K562 (cell line): ENCODE results near the gene TPD52L1. TPM values are rescaled to one million over a fixed set of nuclear protein-coding genes. Genes with fewer than 3 reads are reported as not detected.
A peak's percentile ranks its signal among the peaks of the same experiment; 100 is the strongest.

ENCODE experiments used
- ATF1 ChIP-seq, 2 experiments: fragments of 450-650 bp in 1 of 2; IDR thresholded peaks; 2 replicates each; pipeline ENCODE4 v1.6.1; 2016; ENCODE audit warnings: missing compliant biosample characterization in 1 of 2, missing genetic modification characterization in 1 of 2
- CBX3 ChIP-seq, 2 experiments: IDR thresholded peaks; 1 replicate in 1 of 2; 2 replicates in 1 of 2; pipeline ENCODE4 v1.6.1; 2012; ENCODE audit warnings: inconsistent platforms in 2 of 2, low read length in 2 of 2, borderline replicate concordance in 1 of 2, control low read depth in 1 of 2
- CC2D1A ChIP-seq: fragments of 450-650 bp; IDR thresholded peaks from 2 replicates; pipeline ENCODE4 v1.6.1; 2017; ENCODE audit warnings: mild to moderate bottlenecking
- CEBPG ChIP-seq, 3 experiments: fragments of 200-800 bp in 1 of 3; sonication (Bioruptor generic) in 1 of 3; sonication (generic) in 1 of 3; formaldehyde crosslinking in 1 of 3; IDR thresholded peaks in 2 of 3; conservative IDR thresholded peaks in 1 of 3; 2 replicates each; pipeline versions ENCODE4 v1.6.1 to v1.8.0; 2016 to 2022; ENCODE audit warnings: missing compliant biosample characterization in 2 of 3, missing genetic modification characterization in 2 of 3, mild to moderate bottlenecking in 1 of 3, missing genetic modification reagents in 1 of 3
- ELF1 ChIP-seq: fragments of 200-800 bp; sonication (Bioruptor generic); IDR thresholded peaks from 2 replicates; pipeline ENCODE4 v1.6.1; 2016; ENCODE audit warnings: missing genetic modification characterization, missing compliant biosample characterization
- TCF7 ChIP-seq: sonication (generic); IDR thresholded peaks from 2 replicates; pipeline ENCODE4 v1.6.1; 2016; ENCODE audit warnings: antibody characterized with exemption, borderline replicate concordance
- ZBTB40 ChIP-seq, 2 experiments: fragments of 450-650 bp in 1 of 2; sonication (generic) in 1 of 2; formaldehyde crosslinking in 1 of 2; IDR thresholded peaks; 2 replicates each; pipeline versions ENCODE4 v1.7.1 to v1.9.0; 2016 to 2022; ENCODE audit warnings: inconsistent platforms in 1 of 2, mild to moderate bottlenecking in 1 of 2, missing genetic modification reagents in 1 of 2
- ZKSCAN8 ChIP-seq: fragments of 200-800 bp; sonication (Bioruptor generic); IDR thresholded peaks from 2 replicates; pipeline ENCODE4 v1.6.1; 2016; ENCODE audit warnings: missing genetic modification characterization, missing compliant biosample characterization
- polyA plus RNA-seq, 8 experiments: library from polyadenylated mRNA; depleted of rRNA in 4 of 8; stranded (reverse) in 5 of 8; unstranded in 3 of 8; fragments of >200 nt; fragmentation: Nextera tagmentation in 2 of 8; fragmentation: Illumina TruSeq in 1 of 8; extraction: Ambion mirVana in 2 of 8; extraction: Trizol in 1 of 8; gene quantifications; 2 replicates each; pipeline versions ENCODE4 v1.2.1 to v1.2.3, GENCODE V29; 2011 to 2014; ENCODE audit warnings: inconsistent platforms in 1 of 8, missing spikeins in 1 of 8
- total RNA-seq, 7 experiments: library from RNA; depleted of rRNA in 6 of 7; stranded (reverse); fragments of >200 nt in 6 of 7; fragmentation: Illumina TruSeq in 2 of 7; extraction: Trizol in 2 of 7; gene quantifications; 2 replicates each; pipeline versions ENCODE4 v1.2.1 to v1.2.3, GENCODE V29; 2011 to 2021; ENCODE audit warnings: low replicate concordance in 1 of 7
- TF ChIP-seq, protein P1 (sequence below): sonication (generic); formaldehyde crosslinking; IDR thresholded peaks from 2 replicates; pipeline ENCODE4 v1.8.1; 2023; ENCODE audit warnings: mild to moderate bottlenecking, missing genetic modification reagents

The TPD52L1 gene
- total and polyA plus RNA-seq, 9 of the 15 experiments (the other 6 are each of a cell fraction or from before 2014, with no cell fraction given), result 12.9 to 149 (median 75.7) TPM

DNA sequence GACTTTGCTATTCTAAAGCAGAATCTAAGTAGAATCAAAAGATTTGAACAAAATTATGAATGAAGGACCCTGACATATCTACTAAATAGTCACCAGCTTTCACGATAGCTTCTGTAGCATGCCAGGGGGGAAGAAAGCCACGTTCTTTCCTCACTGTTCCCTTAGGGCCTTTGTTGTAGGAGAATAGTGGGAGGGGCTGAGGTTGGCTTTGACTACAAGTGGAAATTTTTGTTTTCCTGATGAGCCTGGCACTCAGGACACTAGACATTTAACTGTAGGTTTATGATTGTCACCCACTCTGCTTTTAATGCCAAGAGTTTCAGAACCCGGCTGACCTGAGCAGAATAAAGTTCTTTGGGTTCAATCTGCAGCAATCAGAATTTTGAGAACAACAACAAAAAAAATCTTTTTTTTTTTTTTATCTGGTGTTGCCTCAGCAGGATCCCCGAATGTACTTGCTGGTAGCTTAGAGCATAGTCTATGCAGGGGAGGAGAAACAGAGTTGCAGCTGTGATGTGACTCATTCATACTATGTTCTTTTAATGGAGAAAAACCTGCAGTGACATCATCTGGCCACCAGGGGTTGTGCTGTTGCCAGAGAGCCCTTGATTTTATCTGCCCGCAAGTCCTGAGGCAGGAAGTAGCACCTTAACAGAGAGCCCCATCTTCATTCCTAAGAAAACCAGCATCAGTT, 38.5 kb downstream of the TPD52L1 start (continued):
- TF ChIP-seq ZBTB40 (IDR thresholded peaks at IDR 0.05) (0 out of 2 replicates have a peak, but pooled peaks have one; percentile 25), ZBTB40 (CRISPR knock-in tag; IDR thresholded peaks at IDR 0.05) (no peak), ELF1 (peak; percentile 87), TCF7 (no peak), CBX3 (IDR thresholded peaks at IDR 0.05; ENCODE audit: borderline replicate concordance in 1 of 2, low read length in 2 of 2) (peak in 1 of 2 experiments; percentile 84; a peak in 2 of 3 replicates), CC2D1A (0 out of 2 replicates have a peak, but pooled peaks have one; percentile 44), ZKSCAN8 (CRISPR knock-in tag) (no peak), ATF1 (CRISPR knock-in tag; IDR thresholded peaks at IDR 0.05) (no peak), ATF1 (tag; IDR thresholded peaks at IDR 0.05) (peak; percentile 47; the same call in 1 of the 2 replicates), CEBPG (CRISPR knock-in tag; IDR thresholded peaks at IDR 0.05) (no peak), CEBPG (tag; conservative IDR thresholded peaks at IDR 0.05 in 1 of 2, IDR thresholded peaks at IDR 0.05 in 1 of 2) (peak in 1 of 2 experiments; percentile 53; a peak in 1 of 4 replicates)
- TF ChIP-seq, protein P1, sequence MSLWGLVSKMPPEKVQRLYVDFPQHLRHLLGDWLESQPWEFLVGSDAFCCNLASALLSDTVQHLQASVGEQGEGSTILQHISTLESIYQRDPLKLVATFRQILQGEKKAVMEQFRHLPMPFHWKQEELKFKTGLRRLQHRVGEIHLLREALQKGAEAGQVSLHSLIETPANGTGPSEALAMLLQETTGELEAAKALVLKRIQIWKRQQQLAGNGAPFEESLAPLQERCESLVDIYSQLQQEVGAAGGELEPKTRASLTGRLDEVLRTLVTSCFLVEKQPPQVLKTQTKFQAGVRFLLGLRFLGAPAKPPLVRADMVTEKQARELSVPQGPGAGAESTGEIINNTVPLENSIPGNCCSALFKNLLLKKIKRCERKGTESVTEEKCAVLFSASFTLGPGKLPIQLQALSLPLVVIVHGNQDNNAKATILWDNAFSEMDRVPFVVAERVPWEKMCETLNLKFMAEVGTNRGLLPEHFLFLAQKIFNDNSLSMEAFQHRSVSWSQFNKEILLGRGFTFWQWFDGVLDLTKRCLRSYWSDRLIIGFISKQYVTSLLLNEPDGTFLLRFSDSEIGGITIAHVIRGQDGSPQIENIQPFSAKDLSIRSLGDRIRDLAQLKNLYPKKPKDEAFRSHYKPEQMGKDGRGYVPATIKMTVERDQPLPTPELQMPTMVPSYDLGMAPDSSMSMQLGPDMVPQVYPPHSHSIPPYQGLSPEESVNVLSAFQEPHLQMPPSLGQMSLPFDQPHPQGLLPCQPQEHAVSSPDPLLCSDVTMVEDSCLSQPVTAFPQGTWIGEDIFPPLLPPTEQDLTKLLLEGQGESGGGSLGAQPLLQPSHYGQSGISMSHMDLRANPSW, result no peak
